Measurements from ENCODE around the gene FAM53B. TPM values are rescaled to one million over a fixed set of nuclear protein-coding genes. Genes with fewer than 3 reads are reported as not detected.
A peak's percentile ranks its signal among the peaks of the same experiment; 100 is the strongest.

Gene FAM53B
- total RNA-seq, 1 donor from 2014 or later, result 41.3 TPM

- H3K4me3 Mint-ChIP-seq, result no peak overlapping the region
- TF ChIP-seq CTCF (conservative IDR thresholded peaks at IDR 0.05), result no peak
- H3K4me1 Mint-ChIP-seq, result peaks cover 18% of the 10 kb centered on the region
- H3K27ac Mint-ChIP-seq (ENCODE audit: unreplicated experiment), result no peak overlapping the region
- H3K36me3 Mint-ChIP-seq (ENCODE audit: low read depth), result no peaks in the 10 kb centered on the region
- H3K27me3 Mint-ChIP-seq (ENCODE audit: low read depth), result no peaks in the 10 kb centered on the region
- DNase-seq (ENCODE audit: low read depth, low spot score), result no peak
- no peaks in the 10 kb centered on the region for H3K9me3 Mint-ChIP-seq
Measured at GRCh38 chr10:124652701-124653100, 91.5 kb downstream of the FAM53B start.

GRCh38 chr10:124652200-124652599 lies 92.0 kb downstream of the FAM53B start:
- DNase-seq (ENCODE audit: low read depth, low spot score), result no peak
- peaks cover 14% of the 10 kb centered on the region for H3K4me1 Mint-ChIP-seq
- no peak overlapping the region for H3K4me3 Mint-ChIP-seq
- no peaks in the 10 kb centered on the region for H3K9me3 Mint-ChIP-seq
- no peak overlapping the region for H3K27ac Mint-ChIP-seq (ENCODE audit: unreplicated experiment)
- no peaks in the 10 kb centered on the region for H3K27me3 Mint-ChIP-seq (ENCODE audit: low read depth)
- no peak for TF ChIP-seq CTCF (conservative IDR thresholded peaks at IDR 0.05)
- no peaks in the 10 kb centered on the region for H3K36me3 Mint-ChIP-seq (ENCODE audit: low read depth)

GRCh38 chr10:124651402-124651891 lies 92.7 kb downstream of the FAM53B start:
- DNase-seq (ENCODE audit: low read depth, low spot score), result no peak
- Mint-ChIP-seq H3K36me3 (ENCODE audit: low read depth) (no peaks in the 10 kb centered on the region), H3K27ac (ENCODE audit: unreplicated experiment) (no peak overlapping the region), H3K4me3 (no peak overlapping the region), H3K4me1 (peaks cover 11% of the 10 kb centered on the region), H3K27me3 (ENCODE audit: low read depth) (no peaks in the 10 kb centered on the region), H3K9me3 (no peaks in the 10 kb centered on the region)
- no peak for TF ChIP-seq CTCF (conservative IDR thresholded peaks at IDR 0.05)

GRCh38 chr10:124650820-124651401 lies 93.3 kb downstream of the FAM53B start:
- Mint-ChIP-seq H3K4me1 (peaks cover 14% of the 10 kb centered on the region), H3K36me3 (ENCODE audit: low read depth) (no peaks in the 10 kb centered on the region), H3K27me3 (ENCODE audit: low read depth) (no peaks in the 10 kb centered on the region), H3K27ac (ENCODE audit: unreplicated experiment) (peak overlapping the region; percentile 16), H3K9me3 (no peaks in the 10 kb centered on the region), H3K4me3 (no peak overlapping the region)
- no peak for TF ChIP-seq CTCF (conservative IDR thresholded peaks at IDR 0.05)
- DNase-seq (ENCODE audit: low read depth, low spot score), result no peak

- peaks cover 14% of the 10 kb centered on the region for H3K4me1 Mint-ChIP-seq
Measured at GRCh38 chr10:124650263-124650662, 93.9 kb downstream of the FAM53B start.

More at GRCh38 chr10:124650263-124650662, 93.9 kb downstream of the FAM53B start:
- Mint-ChIP-seq H3K27ac (ENCODE audit: unreplicated experiment) (peak overlapping the region; percentile 16), H3K36me3 (ENCODE audit: low read depth) (no peaks in the 10 kb centered on the region), H3K9me3 (no peaks in the 10 kb centered on the region), H3K27me3 (ENCODE audit: low read depth) (no peaks in the 10 kb centered on the region), H3K4me3 (no peak overlapping the region)
- DNase-seq (ENCODE audit: low read depth, low spot score), result no peak
- TF ChIP-seq CTCF (conservative IDR thresholded peaks at IDR 0.05), result no peak
